GM21717 (cell line): ENCODE results near the gene HIVEP3.

Source experiments
- ATAC-seq: cut with Tn5 transposase; IDR thresholded peaks from one replicate; pipeline ENCODE4 v1.9.1; 2021; ENCODE audit warnings: mild to moderate bottlenecking, moderate library complexity; ENCODE audit not compliant: unreplicated experiment

HIVEP3 gene

DNA sequence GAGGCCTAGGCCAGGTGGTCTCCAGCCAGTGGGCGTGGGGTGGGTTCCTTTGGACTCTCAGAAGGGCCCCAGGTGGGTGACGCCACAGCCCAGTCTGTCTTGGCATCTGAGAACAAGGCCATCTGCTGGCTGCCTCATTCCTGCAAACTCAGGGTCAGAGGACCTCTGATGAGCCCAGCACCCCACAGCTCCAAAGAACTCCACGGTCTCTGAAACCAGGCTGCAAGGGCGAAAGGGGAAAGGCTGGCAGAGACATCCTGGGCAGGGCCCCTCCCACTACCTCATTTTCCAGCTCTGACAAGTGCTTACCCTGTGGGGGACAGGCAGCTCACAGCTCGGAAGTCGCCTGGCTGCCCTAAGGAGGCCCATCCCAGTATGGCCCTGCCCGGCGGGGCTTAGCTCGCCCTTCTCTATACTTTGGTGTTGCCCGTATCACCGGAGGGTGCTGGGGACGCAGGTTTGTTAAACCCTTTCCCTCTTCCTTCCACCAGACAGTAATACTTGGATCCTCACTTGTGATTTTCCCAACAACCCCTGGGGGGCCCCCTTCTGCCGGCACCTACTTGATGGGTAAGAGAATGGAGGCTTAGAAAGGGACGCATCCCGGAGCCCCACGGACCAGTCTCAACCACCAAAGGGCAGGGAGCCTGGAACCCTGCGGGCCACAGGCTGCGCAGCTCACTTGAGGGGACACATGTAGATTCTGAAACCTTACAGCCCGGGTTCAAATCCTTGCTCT lies 423.3 kb downstream of the HIVEP3 start:
- no peak for ATAC-seq

DNA sequence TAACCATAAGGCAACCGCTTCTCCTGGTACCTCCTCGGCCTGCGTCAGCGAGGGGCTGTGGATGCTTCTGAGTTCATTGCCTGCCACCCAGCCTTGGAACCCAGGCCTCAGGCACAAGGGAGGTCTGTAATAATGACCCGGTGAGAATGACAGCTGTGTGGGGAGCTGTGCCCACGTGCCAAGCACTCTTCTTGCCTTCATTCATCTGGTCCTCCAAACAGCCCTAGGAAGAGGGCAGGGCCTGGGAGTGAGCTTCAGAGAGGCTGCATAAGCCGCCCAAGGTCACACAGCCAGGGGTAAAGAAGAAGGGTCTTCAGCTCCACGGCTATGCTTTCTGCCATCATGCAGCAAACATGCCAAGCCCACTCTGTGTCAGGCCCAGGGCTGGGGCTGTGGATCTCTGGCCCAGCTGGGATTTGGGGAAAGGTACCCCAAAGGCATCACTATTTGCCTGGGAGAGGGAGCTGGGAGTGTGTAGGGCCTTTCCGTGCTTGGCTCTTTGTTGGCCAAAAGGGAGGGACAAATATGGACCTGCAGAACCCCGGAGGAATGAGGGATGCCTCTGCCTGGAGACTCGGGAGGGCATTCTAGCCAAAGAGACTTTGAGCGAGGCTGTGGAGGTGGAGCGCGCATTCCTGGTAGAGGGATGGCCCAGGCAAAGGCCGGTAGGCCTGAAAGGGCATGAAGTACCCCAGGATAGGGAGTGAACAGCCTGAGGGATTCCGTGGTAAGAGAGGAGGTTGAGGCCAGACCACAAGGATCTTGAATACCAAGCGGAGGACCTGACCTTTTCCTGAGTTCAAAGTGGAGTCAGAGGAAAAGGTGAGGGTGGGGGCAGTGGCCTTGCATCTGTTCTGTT lies 424.1 kb downstream of the HIVEP3 start:
- no peak for ATAC-seq

DNA sequence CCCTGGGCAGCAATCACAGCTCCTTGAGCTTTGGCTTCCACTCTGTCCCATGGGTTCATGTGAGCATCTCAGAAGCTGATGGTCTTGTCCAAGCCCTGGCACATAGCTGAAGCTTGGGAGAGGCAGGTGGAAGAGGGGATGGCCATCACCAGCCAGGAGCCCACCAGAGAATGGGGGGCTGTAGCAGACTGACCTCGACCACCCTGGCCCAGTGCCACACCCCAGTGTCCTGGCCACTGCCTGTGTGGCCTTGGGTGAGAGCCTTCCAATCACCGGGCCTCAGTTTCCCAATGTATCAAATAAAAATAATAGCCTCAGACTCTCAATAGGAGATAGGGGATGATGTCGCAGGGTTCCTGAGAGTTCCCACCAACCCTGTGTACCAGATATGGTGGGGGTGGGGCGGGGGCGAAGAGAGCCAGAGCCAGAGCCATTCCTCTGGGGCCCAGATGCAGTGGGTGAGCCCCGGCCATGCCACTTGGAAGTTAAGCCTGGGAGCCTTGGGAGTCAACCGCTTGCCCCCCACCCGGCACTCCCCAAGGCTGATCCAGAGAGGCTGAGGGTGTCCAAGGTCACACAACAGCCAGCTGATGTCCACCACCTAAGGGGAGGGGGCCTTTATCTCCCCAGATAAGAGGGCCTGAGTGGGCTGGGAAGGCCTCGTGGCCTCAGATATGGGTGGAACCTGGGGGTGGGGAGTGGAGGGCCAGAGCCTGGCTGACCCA lies 424.9 kb downstream of the HIVEP3 start:
- ATAC-seq = no peak

DNA sequence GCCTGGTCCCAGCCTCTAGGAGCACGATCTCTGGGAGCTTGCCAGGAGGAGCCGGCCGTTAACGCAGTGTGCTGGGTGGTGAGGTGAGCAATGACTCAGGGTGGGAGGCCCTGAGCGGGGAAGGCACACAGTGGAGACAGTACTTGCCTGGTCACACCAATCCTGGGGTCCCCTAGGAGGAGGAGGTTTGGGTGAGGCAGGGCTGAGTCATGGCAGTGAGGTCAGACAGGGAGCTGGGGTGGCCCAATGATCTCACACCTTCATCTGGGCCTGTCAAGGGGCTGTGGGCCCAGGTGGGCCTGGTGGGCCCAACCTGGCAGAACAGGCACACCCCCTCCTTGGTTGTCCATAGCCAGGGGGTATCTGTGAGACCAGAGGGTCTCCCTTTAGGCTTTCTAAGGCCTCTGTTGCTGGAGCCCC lies 425.6 kb downstream of the HIVEP3 start:
- no peak for ATAC-seq

DNA sequence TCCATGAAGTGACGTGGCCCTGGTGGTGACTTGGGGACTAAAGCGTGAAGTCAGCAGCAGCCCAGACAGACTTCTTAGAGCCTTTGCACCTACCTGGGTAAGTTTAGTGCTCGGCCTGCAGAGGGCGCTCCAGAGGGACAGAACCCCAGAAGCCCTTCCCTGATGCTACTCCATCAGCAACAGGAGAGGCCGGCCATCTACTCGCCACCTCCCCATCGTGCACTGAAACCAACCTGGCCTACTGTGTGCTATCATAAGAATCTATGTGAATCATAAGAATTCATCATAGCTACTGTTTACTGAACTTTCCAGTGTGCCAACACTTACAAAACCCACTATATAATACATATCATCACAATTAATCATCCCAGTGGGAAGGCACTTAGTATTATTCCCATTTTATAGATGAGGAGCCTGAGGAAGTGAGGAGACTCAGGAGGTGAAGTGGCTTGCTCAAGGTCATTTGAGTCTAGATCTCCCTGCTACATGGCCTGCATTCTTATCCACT lies 426.3 kb downstream of the HIVEP3 start:
- ATAC-seq = no peak

DNA sequence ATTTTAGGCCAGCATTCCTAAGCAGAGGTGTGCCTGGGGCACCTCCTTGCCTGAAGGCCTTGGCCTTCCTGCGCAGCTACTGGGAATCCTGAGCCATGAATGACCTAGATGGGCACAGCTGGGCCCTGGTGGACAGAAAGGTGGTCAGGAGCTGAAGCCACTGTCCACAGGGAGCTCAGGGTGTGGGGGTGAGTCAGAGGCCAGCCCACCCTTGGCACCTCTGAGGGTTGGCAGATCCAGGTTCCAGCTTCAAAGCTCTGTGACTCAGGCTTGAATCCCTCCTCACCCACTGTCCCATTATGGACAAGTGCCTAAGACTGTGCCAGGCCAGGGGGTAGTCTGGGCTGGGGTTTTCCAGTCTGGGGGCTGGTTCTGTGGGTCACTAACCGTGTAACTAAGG lies 427.8 kb downstream of the HIVEP3 start:
- no peak for ATAC-seq

DNA sequence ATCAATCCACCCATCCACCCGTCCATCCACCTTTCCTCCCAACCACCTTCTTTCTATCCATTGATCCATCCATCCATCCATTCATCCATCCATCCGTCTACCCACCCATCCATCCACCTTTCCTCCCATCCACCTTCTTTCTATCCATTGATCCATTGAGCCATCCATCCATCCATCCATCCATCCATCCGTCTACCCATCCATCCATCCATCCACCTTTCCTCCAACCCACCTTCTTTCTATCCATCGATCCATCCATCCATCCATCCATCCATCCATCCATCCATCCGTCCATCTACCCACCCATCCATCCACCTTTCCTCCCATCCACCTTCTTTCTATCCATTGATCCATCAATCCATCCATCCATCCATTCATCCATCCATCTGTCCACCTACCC lies 429.2 kb downstream of the HIVEP3 start:
- no peak for ATAC-seq

DNA sequence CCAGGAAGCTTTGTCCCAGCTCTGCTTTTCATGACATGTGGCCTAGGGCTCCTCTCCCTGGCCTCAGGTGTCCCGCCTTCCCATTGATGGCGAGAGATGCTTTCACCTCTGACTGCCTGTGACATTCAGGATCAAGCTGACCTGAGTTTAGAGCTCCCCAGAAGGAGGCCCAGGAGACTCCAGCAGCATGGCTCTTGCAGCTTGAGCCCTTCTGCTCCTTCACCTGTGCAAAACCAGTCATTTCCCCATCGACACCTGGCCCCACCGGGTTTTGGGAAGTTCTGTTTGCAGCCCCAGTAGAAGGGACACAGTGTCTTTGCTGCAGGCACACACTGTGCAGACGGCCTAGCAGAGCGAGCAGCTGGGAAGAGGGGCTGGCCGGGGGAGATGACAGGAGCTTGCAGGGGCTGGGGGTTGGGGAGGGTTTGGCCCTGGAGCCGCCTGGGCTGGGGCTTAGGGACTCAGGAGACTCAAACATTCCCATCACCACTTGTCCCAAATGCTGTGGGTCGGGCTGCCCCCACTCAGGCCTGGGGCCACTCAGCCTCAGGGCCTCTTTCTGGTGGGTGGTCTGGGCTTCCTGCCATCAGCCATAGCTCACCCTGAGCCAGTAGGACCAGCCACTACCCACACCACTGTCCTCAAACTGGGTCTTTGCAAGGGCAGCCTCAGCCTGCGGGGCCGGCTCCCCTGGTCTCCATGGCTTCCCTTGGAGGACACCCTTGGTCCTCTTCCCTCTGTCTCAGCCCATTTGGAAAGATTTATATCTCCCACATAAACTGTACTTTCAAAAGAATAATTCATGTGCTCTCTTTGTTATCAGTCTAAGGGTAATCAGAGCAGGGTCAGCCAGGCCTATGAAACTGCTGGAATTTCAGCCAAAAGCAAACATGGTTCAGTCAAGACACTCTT lies 430.4 kb downstream of the HIVEP3 start:
- no peak for ATAC-seq

DNA sequence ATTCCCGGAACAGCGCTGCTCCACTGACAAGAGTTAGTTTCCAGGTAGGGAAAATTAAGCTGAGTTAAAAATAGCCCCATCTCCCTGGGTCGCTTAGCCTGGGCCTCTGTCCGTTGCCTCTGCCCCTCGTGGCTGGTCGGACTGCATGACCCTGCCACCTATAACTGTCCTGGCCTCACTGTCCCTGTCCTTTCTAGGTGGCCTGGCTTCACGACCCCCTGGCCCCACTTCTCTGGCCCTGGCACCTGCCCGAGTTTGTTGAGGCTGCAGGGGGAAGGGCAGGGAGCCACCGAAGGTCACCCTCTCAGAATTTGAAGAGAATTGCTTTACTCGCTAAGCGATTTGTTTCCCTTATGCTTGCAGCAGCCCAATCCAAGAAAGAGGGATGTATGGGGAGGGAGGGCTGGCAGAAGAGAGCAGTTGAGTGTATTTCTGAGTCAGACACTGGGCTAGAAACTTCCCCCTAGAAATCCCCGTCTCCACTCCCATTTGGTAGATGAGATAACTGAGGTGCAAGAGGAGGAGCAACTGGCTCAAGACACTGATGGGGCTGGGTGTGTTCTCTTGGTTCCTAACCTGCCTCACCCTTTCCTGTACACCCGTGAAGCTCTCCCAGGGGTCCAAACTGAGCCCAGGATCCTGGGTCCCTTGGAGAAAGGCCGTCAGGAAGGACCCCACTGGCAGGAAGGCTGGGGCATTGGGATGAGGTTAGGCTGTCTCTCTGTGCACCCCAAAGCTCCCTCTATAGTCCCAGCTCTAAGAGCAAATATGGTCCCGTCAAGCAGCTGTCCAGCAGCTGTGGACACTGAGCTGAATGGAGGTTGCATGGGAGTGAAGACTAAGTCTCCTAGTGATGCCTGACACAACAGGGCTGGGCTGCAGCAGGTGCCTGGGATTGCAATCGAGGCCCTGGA lies 431.3 kb downstream of the HIVEP3 start:
- peak; percentile 54 for ATAC-seq

DNA sequence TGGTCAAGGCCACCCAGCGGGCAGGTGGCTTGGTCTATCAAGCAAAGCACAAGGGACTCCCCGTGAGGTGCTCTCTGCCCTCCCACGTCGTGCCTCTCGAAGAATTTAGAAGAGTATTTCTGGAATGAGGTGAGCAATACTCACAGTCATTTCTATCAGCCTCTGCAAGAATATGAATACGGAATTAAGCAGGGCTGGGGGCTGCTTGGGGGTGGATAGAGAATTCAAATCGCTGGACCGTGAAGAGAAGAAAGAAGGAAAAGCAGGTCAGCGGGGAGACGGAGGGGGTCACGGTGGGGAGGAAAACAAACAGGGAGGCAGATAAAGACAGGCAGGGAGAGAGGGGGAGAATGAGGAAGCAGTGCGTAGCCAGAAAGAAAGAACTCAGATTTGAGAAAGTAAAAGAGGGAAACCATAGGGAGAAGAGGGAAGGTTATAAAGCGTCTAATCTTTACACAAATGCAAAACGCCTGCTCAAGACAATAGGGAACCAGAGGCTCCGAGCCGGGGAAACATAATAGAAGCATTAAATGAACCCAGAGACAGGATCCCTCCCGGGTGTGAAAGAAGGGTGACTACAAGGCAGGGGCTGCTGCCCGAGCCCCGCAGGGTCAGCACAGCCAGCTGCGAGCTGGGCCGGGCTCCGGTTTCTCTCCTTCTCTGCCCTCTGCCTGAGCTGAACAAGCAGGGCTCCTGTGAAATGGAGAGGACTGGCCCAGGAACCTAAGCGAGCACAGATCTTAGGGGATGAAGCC lies 432.2 kb downstream of the HIVEP3 start:
- ATAC-seq = no peak

DNA sequence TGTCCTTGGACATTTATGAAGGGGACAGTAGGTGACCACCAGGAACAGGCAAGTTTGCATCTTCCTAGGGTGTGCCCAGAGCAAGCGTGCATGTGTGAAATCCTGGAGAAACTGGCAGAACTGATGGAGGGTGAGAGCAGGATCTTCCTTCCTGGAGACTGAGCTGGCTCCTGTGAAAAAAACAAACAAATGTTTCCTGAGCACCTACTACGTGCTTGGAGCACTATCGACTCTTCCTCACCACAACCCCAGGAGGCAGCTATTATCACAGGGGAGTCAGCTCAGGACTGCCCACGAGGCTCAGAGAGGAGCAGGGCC lies 432.7 kb downstream of the HIVEP3 start:
- no peak for ATAC-seq

DNA sequence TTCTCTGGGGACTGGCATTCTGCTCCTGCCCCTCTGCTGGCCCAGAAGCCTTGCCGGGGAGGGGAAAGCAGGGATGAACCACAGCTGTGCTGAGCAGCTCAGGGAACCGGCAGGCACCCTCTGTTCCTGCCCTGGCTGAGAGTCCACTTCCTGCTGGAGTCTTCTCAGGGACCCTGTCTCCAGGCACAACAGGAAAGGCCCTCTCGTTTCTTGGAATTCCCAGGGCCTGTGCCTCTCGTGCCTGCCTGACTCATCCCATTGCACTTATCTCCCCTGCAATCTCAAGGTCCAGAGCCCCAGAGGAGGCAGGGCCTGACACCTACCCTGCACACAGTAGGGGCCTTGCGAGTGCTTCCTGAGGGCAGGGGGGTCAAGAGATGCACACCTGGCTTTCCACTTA lies 433.1 kb downstream of the HIVEP3 start:
- ATAC-seq = no peak

DNA sequence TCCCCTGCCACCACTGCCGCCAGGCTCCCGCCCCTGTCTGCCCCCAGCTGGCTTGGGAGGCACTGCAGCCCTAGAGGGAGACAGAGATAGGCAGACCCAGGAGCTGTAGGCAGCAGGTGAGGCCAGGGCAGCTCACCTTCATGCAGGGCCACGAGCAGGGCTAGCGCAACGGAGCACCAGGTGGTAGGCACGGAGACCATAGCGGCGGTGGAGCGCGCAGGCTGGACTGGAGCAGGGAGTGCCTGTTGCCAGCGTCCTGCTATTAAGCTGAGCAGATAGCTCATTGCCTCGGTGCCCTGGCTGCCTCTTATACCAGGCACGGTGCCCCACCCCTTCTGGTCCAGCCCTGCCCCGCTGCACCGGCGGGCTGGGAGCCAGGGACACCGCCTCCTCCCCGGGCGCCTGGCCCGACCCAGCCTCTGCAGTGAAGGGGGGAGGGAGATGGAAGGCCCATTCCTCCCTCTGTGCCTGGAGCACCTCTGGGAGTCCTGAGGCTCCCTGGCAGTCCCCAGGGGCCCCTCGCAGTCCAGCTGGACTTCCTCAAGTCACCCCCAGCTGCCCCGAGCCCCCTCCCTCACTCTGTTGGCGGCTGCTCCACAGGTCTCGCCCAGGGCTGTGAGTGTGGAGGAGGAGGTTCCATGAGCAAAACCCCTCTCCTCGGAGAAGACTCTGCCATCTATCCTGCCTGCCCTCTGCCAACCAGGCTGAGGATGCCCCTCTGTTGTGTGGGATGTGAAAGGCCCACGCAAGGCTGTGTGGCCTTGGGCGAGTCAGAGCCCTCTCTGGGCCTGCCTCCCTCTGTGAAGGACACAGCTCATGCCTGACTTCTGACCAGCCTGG lies 434.1 kb downstream of the HIVEP3 start, which contains the start of gene EDN2:
Gene EDN2, minus strand, starts transcription at position 282 of the 840 bp plus-strand sequence. Its CDS starts 82 bp downstream, at position 200.
- no peak for ATAC-seq

DNA sequence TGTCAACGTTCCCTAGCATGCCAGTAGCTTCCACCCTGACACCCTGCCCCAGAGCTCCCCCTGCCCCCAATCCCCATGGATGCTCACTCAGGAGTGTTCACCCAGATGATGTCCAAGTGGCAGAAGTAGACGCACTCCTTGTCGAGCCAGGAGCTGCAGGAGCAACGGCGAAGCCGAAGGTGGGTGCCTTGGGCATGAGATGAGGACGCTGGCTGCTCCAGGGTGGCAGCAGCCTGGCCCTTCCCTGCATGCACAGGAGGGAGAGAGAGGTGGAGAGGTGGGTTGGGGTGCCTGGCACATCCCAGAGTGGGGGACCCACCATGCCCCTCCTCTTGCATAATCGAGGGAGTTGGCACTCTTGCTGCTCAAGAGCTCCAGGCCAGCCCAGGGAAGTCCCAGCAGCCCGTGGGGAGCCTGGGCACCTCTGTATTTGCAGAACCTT lies 434.7 kb downstream of the HIVEP3 start:
- no peak for ATAC-seq

DNA sequence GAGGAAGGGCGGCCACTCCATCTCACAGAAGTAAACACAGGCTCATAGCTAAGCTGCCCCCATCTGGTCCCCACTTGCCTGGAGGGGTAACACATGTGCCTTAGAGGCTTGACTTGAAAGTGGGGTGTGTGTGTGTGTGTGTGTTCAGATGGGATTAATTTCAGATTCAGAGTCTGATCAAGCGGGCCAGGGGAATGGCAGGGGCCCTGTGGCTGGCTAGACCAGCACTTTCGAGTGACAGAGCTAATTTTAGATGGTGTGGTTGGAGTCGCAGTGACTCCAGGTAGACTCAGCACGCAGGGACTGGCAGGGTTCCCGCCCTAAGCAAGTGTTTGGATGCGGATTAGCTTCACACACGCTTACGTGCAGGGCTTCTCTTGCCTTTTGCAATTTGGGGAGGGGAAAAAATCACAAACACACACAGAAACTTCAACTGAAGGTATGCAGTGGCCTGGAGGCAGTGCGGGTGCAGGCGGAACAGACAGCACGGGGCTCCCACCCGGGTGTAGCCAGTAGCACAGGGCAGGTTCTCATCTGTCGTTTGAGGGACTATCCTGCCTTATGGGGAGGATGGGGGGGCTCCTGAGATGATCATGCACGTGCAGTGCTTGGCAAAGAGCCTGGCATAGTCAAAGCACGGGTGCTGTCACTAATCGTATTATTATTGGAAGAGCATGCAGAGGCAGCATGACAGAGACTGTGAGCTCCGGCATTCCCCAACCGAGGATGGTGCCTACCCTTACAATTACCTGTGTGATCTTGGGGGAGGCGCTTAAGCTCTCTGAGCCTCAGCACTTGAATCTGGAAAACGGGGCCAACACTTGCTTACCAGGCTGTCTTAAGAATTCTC lies 435.5 kb downstream of the HIVEP3 start:
- no peak for ATAC-seq

DNA sequence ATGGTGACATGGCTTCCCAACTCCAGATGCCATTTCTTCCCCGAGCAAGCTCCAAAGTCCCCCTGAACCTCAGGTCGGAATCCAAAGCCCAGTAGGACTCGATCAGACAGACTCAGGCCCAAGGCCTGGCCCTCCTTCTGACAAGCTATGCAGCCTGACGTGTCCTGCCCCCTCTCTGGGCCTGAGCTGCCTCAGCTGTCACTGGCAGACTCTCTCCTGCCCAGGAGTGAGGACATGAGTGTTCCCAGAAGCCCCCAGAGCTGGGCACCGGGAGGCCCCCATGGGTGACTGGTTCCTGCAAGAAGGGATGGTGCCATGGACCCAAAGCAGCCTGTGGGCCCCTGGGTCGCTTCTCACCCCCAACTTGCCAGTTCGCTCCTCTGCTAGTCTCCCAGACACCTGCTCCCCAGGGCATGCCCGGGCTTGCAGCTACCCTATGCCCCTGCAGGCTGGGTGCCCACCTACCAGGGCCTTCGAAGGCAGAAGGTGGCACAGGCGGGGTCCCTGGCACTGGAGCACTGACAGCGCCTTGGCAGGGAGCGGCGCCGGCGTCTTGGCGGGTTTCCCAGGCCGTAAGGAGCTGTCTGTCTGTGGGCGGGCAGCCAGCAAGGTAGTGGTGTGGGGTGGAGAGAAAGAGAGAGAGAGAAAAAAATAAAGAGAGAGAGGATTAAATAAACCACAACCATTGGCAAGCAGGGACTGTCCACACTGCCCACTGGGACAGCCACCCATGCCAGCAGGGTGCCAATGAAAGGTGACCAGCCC lies 436.5 kb downstream of the HIVEP3 start:
- no peak for ATAC-seq
